Measurements from ENCODE around the gene GNAL. TPM values are rescaled to one million over a fixed set of nuclear protein-coding genes. Genes with fewer than 3 reads are reported as not detected.

The GNAL gene
- total RNA-seq, 2 donors from 2014 or later = 4.2 to 14.3 TPM

- intact Hi-C loops (cut with DNase I) = no loop called here
- Histone ChIP-seq H3K36me3 (no peaks in the 10 kb centered on the region), H3K4me1 (replicated peaks) (no peaks in the 10 kb centered on the region), H3K4me3 (no peak overlapping the region), H3K27me3 (replicated peaks; ENCODE audit: insufficient read depth) (no peaks in the 10 kb centered on the region), H3K27ac (no peak overlapping the region), H3K9me3 (no peaks in the 10 kb centered on the region)
- WGBS = 100% methylated on average over 4 of the region's 4 CpGs
- DNase-seq (ENCODE audit: low spot score) = no peak
- TF ChIP-seq CTCF (IDR thresholded peaks at IDR 0.05) (no peak), POLR2A (IDR thresholded peaks at IDR 0.05) (no peak), POLR2AphosphoS5 (IDR thresholded peaks at IDR 0.05) (no peak)
These were observed 58.2 kb downstream of the GNAL start for GRCh38 chr18:11747286-11747685.

- no peaks in the 10 kb centered on the region for H3K9me3 ChIP-seq
- H3K36me3 ChIP-seq = no peaks in the 10 kb centered on the region
- no peak for TF ChIP-seq POLR2AphosphoS5 (IDR thresholded peaks at IDR 0.05)
- TF ChIP-seq POLR2A (IDR thresholded peaks at IDR 0.05) = no peak
- TF ChIP-seq CTCF (IDR thresholded peaks at IDR 0.05) = no peak
- no peak overlapping the region for H3K27ac ChIP-seq
- DNase-seq (ENCODE audit: low spot score) = no peak
- no peaks in the 10 kb centered on the region for H3K27me3 ChIP-seq (replicated peaks; ENCODE audit: insufficient read depth)
- WGBS = 33% methylated on average over 11 of the region's 11 CpGs
- H3K4me1 ChIP-seq (replicated peaks) = no peaks in the 10 kb centered on the region
- no peak overlapping the region for H3K4me3 ChIP-seq
- intact Hi-C loops (cut with DNase I) = no loop called here
These were observed 58.7 kb downstream of the GNAL start for GRCh38 chr18:11747731-11748130.

GRCh38 chr18:11749305-11749704 lies 60.2 kb downstream of the GNAL start:
- Histone ChIP-seq H3K27ac (no peak overlapping the region), H3K27me3 (replicated peaks; ENCODE audit: insufficient read depth) (no peaks in the 10 kb centered on the region), H3K9me3 (no peaks in the 10 kb centered on the region), H3K4me3 (no peak overlapping the region), H3K36me3 (no peaks in the 10 kb centered on the region), H3K4me1 (replicated peaks) (no peaks in the 10 kb centered on the region)
- intact Hi-C loops (cut with DNase I) = no loop called here
- TF ChIP-seq CTCF (IDR thresholded peaks at IDR 0.05) (no peak), POLR2AphosphoS5 (IDR thresholded peaks at IDR 0.05) (no peak), POLR2A (IDR thresholded peaks at IDR 0.05) (no peak)
- 95% methylated on average over 8 of the region's 8 CpGs for WGBS
- DNase-seq (ENCODE audit: low spot score) = no peak

- no peaks in the 10 kb centered on the region for H3K9me3 ChIP-seq
- intact Hi-C loops (cut with DNase I) = no loop called here
- 92% methylated on average over 16 of the region's 16 CpGs for WGBS
- no peak overlapping the region for H3K4me3 ChIP-seq
- no peak for DNase-seq (ENCODE audit: low spot score)
- H3K27ac ChIP-seq = no peak overlapping the region
- H3K36me3 ChIP-seq = no peaks in the 10 kb centered on the region
- no peaks in the 10 kb centered on the region for H3K4me1 ChIP-seq (replicated peaks)
- TF ChIP-seq POLR2A (IDR thresholded peaks at IDR 0.05) = no peak
- no peak for TF ChIP-seq POLR2AphosphoS5 (IDR thresholded peaks at IDR 0.05)
- TF ChIP-seq CTCF (IDR thresholded peaks at IDR 0.05) = no peak
- no peaks in the 10 kb centered on the region for H3K27me3 ChIP-seq (replicated peaks; ENCODE audit: insufficient read depth)
These were observed 61.1 kb downstream of the GNAL start for GRCh38 chr18:11750171-11750570.

GRCh38 chr18:11750581-11751310 lies 61.7 kb downstream of the GNAL start:
- intact Hi-C loops (cut with DNase I) = no loop called here
- Histone ChIP-seq H3K4me1 (replicated peaks) (no peaks in the 10 kb centered on the region), H3K4me3 (no peak overlapping the region), H3K36me3 (no peaks in the 10 kb centered on the region), H3K9me3 (no peaks in the 10 kb centered on the region), H3K27me3 (replicated peaks; ENCODE audit: insufficient read depth) (no peaks in the 10 kb centered on the region), H3K27ac (no peak overlapping the region)
- DNase-seq (ENCODE audit: low spot score) = no peak
- TF ChIP-seq CTCF (IDR thresholded peaks at IDR 0.05) (no peak), POLR2A (IDR thresholded peaks at IDR 0.05) (no peak), POLR2AphosphoS5 (IDR thresholded peaks at IDR 0.05) (no peak)
- WGBS = 89% methylated on average over 32 of the region's 32 CpGs
